ENCODE results near the gene DPP6.

GRCh38 chr7:154676422-154677073 lies 624.4 kb downstream of the DPP6 start:
- TF ChIP-seq CTCF (conservative IDR thresholded peaks at IDR 0.05; ENCODE audit: low read length) (no peak), EZH2phosphoT487 (IDR thresholded peaks at IDR 0.05; ENCODE audit: borderline replicate concordance, low read depth, low read length) (no peak)
